ENCODE results near the gene SCD5. TPM values are rescaled to one million over a fixed set of nuclear protein-coding genes. Genes with fewer than 3 reads are reported as not detected.

The SCD5 gene
- total and polyA plus RNA-seq, 2 of the 4 experiments (the other 2 are of a cell fraction) = 12.4 to 13.5 TPM

DNA sequence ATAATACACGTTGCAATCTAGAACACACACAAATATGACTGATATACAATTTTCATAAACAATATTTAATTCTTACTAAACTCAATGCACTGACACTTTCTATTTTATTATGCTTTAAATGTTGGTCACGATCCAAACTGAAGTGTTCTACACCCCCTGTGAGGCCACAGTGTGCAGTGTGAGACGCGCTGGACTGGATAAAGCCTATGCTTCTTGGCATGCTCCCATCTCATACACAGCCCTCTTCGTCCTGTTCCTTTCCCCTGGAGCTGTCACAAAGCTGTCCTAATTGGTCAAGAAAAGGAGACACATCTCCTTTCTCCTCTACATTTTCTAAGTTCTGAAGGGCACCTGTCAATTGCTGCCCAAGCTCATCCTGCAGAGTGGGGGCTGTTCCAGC is 72.0 kb downstream of the SCD5 start:
- Histone ChIP-seq H3K9me1 (ENCODE audit: insufficient read depth, low read length) (0 out of 2 replicates have a peak, but pooled peaks cover 4% of the 10 kb centered on the region), H2BK5ac (ENCODE audit: low read depth, low read length, poor library complexity, severe bottlenecking) (no peak overlapping the region), H2BK20ac (ENCODE audit: low read depth, low read length) (no peak overlapping the region), H2AK9ac (replicated peaks; ENCODE audit: low read depth, low read length, poor library complexity) (no peak overlapping the region), H3K9ac (ENCODE audit: low read depth, low read length) (no peak overlapping the region), H2BK15ac (ENCODE audit: low read depth, low read length) (no peak overlapping the region), H3K27me3 (ENCODE audit: control insufficient read depth, insufficient read depth, low read length) (no peaks in the 10 kb centered on the region), H2AK5ac (ENCODE audit: low read depth, low read length) (no peak overlapping the region), H3K9me3 (ENCODE audit: control insufficient read depth, insufficient read depth, low read length) (no peaks in the 10 kb centered on the region; the same call in 1 of the 2 replicates), H3K14ac (replicated peaks; ENCODE audit: low read depth, low read length) (no peak overlapping the region), H3K4me3 (ENCODE audit: insufficient read depth, low read depth, low read length) (no peak overlapping the region), H4K20me1 (ENCODE audit: insufficient read depth, low read length) (no peaks in the 10 kb centered on the region), H4K8ac (ENCODE audit: low read depth in 2 of 2, low read length in 2 of 2) (no peak overlapping the region), H3K79me1 (ENCODE audit: low read depth in 1 of 2, low read length in 2 of 2) (no peaks in the 10 kb centered on the region; a peak in 1 of 4 replicates), H4K5ac (ENCODE audit: low read depth, low read length) (no peak overlapping the region), H3K4me1 (ENCODE audit: control insufficient read depth, insufficient read depth, low read length) (peaks cover 4% of the 10 kb centered on the region; the same call in 1 of the 2 replicates), H3K36me3 (ENCODE audit: control insufficient read depth, insufficient read depth, low read length) (no peaks in the 10 kb centered on the region), H3K4ac (ENCODE audit: low read depth, low read length) (no peak overlapping the region), H4K91ac (ENCODE audit: insufficient read depth, low read depth, low read length) (no peak overlapping the region), H3K56ac (ENCODE audit: extremely low read depth, insufficient read depth, low read length) (no peak overlapping the region), H3K4me2 (ENCODE audit: low read depth, low read length) (no peak overlapping the region), H2BK120ac (ENCODE audit: low read depth, low read length) (no peak overlapping the region), H3K27ac (ENCODE audit: insufficient read depth, low read length) (no peak overlapping the region), H2AFZ (replicated peaks; ENCODE audit: low read length, poor library complexity) (no peak overlapping the region), H3K18ac (ENCODE audit: low read depth, low read length) (no peak overlapping the region), H3K23ac (ENCODE audit: low read depth, low read length) (no peak overlapping the region)
- dilution Hi-C loops (cut with HindIII; ENCODE audit: low sequenced_read_pairs, unreplicated experiment) = no loop called here
- TF ChIP-seq RFX5 (IDR thresholded peaks at IDR 0.05; ENCODE audit: low read depth, low read length) (no peak), CEBPB (IDR thresholded peaks at IDR 0.05; ENCODE audit: low read depth, low read length) (no peak), CHD1 (IDR thresholded peaks at IDR 0.05; ENCODE audit: low read depth, low read length) (no peak), MAFK (IDR thresholded peaks at IDR 0.05; ENCODE audit: low read depth, low read length) (no peak), MAZ (IDR thresholded peaks at IDR 0.05; ENCODE audit: borderline replicate concordance, low read depth, low read length) (no peak), CTCF (conservative IDR thresholded peaks at IDR 0.05; ENCODE audit: low read depth, low read length) (no peak), NFE2L2 (IDR thresholded peaks at IDR 0.05; ENCODE audit: low read depth, low read length) (no peak), BHLHE40 (IDR thresholded peaks at IDR 0.05; ENCODE audit: low read depth, low read length) (no peak), RCOR1 (IDR thresholded peaks at IDR 0.05; ENCODE audit: insufficient replicate concordance, low read length) (no peak), POLR2A (IDR thresholded peaks at IDR 0.05; ENCODE audit: low read depth, low read length) (no peak), SMC3 (IDR thresholded peaks at IDR 0.05; ENCODE audit: low read depth, low read length) (no peak), RAD21 (IDR thresholded peaks at IDR 0.05; ENCODE audit: low read length) (no peak), MXI1 (IDR thresholded peaks at IDR 0.05; ENCODE audit: borderline replicate concordance, low read depth, low read length) (no peak), FOS (IDR thresholded peaks at IDR 0.05; ENCODE audit: low read depth, low read length) (no peak)
- TF ChIP-seq, protein P1, sequence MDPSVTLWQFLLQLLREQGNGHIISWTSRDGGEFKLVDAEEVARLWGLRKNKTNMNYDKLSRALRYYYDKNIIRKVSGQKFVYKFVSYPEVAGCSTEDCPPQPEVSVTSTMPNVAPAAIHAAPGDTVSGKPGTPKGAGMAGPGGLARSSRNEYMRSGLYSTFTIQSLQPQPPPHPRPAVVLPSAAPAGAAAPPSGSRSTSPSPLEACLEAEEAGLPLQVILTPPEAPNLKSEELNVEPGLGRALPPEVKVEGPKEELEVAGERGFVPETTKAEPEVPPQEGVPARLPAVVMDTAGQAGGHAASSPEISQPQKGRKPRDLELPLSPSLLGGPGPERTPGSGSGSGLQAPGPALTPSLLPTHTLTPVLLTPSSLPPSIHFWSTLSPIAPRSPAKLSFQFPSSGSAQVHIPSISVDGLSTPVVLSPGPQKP (IDR thresholded peaks at IDR 0.05; ENCODE audit: borderline replicate concordance, low read depth, low read length) = no peak
- TF ChIP-seq, protein P2, sequence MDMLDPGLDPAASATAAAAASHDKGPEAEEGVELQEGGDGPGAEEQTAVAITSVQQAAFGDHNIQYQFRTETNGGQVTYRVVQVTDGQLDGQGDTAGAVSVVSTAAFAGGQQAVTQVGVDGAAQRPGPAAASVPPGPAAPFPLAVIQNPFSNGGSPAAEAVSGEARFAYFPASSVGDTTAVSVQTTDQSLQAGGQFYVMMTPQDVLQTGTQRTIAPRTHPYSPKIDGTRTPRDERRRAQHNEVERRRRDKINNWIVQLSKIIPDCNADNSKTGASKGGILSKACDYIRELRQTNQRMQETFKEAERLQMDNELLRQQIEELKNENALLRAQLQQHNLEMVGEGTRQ (IDR thresholded peaks at IDR 0.05; ENCODE audit: low read depth, low read length) = no peak
- POLR2A ChIA-PET (ENCODE audit: unreplicated experiment) = no interaction called here
- 37% methylated on average over 4 of the region's 5 CpGs; no CpG with 5 or more reads in 1 of the 2 experiments for WGBS, 2 experiments (ENCODE audit: extremely low coverage in 2 of 2, insufficient read length in 1 of 2)
- in situ Hi-C loops (cut with MboI; ENCODE audit: low sequenced_read_pairs) = no loop called here
- intact Hi-C loops (cut with micrococcal nuclease) = no loop called here
- BruUV-seq (replicated peaks) = no TSS peak
- CTCF ChIA-PET = interaction anchor here (0.6 kb wide), 1 partner anchor 75 kb away, joined by 3 read pairs; no protein-coding TSS in a partner anchor
- ATAC-seq (ENCODE audit: low read depth) (no peak), DNase-seq (no peak)

Data from IMR-90 (cell line).